NAMALWA (cell line): Measurements from ENCODE around the gene TNFSF9.
"Not testable (repeated sequence)": the region's sequence is repeated elsewhere in the genome, so short reads cannot be mapped to it uniquely, and the experiment has no call there.

Experiments
- DNase-seq: peaks from one replicate; pipeline ENCODE4 v3.0.0-alpha.2; 2015; ENCODE audit warnings: low spot score

The TNFSF9 gene

DNA sequence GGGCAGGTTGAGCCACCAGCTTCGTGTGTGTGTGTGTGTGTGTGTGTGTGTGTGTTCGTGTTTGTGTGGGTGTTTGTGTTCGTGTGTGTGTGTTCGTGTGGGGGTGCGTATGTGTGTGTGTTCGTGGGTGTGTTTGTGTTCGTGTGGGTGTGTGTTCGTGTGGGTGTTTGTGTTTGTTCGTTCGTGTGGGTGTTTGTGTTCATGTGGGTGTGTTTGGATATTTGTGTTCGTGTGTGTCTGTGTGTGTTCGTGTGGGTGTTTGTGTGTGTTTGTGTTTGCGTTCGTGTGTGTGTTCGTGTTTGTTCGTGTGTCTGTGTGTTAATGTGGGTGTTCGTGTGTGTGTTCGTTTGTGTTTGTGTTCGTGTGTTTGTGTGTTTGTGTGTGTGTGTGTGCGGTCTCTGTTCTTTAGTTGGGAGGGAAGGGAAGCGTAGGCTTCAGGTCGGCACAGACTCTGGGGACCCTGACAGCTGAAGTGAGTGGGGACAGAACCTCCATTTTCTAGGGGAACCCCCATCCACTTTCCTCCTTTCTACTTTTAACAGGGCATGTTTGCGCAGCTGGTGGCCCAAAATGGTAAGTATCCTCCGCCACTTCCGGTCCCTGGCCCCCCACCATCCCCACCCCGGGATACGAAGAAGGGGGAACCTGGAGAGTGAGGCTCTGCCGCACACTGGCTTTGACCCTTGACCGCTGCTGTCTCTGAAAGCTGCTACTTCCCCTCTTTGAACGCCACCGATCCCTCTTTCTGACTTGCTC lies 1.6 kb downstream of the TNFSF9 start:
- DNase-seq = peak; percentile 64

DNA sequence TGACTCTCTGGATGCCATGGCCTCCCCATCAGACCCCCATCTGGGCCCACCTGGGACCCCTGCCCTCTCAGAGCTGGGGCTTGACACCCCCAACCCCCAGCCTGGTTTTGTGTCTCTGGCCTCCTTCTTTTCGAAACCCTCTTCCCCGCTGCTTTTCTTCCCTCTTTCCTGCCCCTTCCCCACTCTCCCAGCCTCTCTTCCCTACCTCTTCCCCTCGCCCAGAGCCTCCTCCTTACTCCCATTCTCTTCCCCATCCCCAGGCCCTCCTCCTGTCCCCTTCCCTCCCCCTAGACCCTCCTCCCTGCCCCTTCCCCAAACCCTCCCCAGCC lies 2.1 kb downstream of the TNFSF9 start:
- no peak for DNase-seq

DNA sequence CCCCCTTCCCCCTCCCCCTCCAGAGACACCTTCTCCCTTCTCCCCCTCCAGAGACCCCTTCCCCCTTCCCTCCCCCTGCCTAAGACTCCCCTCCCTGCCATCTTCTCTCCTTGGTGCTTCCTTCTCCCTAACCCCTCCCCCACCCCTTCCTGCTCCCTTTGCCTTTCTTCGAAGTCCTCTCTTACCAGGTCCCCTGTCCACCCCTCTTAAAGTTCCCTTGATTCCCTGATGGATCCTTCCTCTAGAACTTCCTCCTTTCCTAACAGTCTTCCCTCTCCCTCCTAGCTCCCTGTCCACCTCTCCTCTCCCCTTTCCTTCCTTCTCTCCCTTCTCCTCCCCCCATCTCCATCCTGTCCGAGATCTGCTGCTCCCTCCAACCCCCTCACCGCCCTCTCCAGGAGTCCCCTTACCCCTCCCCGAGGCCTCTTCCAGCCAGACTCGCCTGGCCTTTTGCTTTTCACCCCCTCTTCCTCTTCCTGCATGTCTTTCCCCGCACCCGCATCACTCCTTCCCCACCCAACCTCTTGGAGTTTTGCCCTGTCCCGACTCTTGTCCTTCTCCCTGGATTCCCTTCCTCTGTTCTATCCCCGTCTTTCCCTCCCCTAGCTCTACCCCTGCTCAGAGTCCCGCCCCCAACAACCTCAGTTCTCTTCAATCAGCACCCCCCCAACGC lies 3.1 kb downstream of the TNFSF9 start:
- no peak for DNase-seq

DNA sequence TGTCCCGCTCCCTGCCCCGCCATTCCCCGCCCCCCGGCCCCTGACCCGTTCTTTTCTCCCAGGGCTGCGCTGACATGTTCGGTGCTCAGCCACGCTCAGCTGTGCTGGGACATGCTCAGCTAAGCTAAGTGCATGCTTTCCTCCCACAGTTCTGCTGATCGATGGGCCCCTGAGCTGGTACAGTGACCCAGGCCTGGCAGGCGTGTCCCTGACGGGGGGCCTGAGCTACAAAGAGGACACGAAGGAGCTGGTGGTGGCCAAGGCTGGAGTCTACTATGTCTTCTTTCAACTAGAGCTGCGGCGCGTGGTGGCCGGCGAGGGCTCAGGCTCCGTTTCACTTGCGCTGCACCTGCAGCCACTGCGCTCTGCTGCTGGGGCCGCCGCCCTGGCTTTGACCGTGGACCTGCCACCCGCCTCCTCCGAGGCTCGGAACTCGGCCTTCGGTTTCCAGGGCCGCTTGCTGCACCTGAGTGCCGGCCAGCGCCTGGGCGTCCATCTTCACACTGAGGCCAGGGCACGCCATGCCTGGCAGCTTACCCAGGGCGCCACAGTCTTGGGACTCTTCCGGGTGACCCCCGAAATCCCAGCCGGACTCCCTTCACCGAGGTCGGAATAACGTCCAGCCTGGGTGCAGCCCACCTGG lies 3.7 kb downstream of the TNFSF9 start:
- no peak for DNase-seq

DNA sequence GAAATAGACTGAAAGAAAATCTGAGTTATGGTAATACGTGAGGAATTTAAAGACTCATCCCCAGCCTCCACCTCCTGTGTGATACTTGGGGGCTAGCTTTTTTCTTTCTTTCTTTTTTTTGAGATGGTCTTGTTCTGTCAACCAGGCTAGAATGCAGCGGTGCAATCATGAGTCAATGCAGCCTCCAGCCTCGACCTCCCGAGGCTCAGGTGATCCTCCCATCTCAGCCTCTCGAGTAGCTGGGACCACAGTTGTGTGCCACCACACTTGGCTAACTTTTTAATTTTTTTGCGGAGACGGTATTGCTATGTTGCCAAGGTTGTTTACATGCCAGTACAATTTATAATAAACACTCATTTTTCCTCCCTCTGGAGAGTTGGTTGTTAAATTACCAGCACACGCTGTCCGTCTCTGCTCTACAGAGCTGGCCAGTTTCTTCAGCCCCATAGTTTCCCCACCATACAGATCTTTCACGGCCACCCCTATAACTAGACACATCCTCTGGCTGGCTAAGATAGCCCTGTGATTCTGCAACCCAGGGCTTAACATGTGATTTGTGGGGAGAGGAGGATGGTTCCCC lies 4.8 kb downstream of the TNFSF9 start:
- DNase-seq = no peak

DNA sequence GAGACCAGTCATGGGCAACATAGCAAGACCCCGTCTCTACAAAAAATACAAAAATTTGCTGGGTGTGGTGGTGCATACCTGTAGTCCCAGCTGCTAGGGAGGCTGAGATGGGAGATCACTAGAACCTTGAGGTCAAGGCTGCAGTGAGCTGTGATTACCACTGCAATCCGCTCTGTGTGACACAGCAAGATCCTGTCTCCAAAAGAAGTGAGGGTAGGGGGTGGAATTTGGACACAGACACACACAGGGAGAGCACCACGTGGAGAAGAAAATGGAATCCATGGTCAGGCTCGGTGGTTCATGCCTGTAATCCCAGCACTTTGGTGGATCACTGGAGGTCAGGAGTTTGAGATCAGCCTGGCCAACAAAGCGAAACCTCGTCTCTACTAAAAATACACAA lies 8.7 kb downstream of the TNFSF9 start:
- no peak for DNase-seq

DNA sequence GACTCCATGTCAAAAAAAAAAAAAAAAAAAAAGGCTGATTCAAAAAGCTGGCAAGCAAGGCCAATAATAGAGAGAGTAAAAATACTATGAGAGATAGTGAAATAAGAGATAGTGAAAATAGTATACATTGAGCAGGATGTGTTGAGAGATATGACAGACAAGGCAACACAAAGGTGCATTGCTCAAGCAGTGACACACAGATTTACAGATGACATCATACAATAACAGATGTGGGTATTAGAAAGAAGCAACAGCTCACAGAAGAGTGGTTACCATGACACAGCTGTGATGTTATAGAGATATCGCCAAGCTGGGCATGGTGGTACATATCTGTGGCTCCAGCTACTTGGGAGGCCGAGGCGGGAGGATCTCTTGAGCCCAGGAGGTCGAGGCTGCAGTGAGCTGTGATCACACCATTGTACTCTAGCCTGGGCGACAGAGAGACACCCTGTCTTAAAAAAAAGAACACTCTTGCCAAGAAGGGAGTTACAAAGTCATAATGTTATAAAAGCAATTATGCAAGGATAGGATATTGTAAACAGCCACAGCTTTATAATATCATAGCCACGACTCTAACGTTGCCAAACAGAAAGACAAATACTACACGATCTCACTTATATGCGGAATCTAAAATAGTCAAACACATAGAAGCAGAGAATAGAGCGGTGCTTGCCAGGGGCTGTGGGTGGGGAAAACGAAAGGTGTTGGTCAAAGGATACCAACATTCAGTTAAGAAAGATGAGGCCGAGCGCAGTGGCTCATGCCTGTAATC lies 10.3 kb downstream of the TNFSF9 start:
- peak; percentile 58 for DNase-seq

DNA sequence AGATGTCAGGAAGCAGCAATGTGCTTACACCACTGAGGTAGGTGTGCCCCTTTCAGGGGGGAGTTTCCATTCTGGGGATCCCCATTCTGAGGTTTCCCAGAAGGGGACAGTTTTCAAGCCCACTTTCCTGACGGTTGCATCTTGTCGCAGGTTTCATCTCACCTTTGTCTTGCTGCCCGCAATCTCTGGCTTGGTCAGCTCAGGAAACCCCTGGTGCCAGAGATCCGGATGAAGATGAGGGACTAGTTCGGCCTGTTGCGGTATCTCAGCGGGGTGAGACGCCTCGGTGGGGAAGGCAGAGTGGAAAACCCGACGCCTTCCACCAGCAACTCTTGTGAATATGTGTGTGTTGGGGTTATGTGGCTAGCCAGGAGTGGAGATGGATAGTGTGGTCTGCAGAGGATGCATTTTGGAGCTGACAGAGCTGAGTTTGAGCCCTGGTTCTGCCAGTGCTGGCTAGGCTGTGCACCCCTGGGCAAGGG lies 13.1 kb downstream of the TNFSF9 start:
- DNase-seq = no peak

DNA sequence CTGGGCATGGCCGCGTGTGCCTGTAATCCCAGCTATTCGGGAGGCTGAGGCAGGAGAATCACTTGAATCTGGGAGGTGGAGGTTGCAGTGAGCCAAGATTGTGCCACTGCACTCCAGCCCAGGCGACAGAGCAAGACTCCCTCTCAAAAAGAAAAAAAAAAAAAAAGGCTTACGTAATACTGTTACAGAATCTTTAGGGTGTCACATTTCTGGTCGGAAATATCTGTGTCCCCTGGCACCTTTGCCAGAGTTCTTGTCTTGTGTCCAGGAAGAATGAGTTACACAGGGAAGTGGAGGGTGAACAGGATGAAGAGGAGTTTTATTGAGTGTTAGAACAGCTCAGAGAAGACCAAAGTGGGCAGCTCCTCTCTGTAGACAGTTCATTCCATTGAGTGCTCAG lies 19.9 kb downstream of the TNFSF9 start:
- DNase-seq = not testable (repeated sequence)

DNA sequence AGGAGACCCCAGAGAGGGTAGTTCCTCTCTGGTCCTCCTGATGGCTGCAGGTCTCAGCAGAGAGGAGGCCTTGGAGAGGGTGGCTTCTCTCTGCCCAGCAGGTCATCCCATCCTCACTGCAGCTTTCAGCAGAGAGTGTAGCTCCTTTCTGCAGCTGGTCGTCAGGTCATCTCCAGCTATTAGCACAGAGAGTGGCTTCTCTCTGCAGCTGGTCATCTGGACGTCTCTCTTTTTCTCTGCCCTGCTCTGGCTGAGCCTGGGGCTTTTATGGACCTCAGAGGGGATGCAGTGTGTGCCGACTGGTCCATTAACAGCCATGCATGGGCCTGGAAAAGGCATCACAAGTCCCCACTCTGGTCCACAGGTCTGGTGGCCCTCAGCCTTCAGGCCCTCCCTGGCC lies 20.3 kb downstream of the TNFSF9 start:
- DNase-seq = no peak

DNA sequence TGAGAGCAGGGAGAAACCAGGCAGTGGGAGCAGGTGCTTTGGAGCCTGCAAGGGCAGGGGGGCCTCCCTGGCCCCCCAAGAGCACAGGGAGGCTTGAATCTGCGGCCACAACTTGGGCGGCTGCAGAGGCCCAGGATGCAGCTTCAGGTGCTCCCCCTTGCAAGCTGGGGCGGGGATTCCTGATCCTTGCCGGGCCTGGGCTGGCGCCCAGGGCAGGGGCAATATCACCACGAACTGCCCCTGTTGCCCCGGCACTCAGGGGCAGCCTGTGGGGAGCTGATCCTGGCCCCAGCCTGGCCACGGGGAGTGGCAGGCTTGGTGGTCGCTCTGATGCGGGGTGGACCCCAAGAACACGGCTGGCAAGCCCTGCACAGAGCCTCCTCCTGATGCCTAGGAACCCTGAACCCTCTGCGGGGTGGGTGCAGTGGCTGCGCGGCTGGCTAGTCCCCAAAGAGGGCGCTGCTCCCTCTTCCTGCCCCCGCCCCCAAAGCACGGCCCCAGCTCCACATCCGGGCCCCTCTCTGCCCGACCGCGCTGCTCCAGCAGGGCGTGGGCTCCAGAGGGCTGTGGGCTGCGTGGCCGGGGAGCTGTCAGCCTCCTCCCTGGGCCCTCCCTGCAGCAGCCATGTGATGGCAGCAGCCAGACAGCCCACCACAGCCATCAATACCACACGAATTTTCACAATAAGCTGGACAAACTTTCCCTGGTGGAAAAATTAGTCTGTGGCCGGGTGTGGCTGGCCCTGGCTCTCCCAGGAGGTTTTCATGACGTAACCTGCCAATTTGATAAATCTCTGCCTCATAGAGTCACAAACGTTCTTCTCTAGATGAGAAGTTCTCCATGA lies 21.0 kb downstream of the TNFSF9 start:
- DNase-seq = no peak

DNA sequence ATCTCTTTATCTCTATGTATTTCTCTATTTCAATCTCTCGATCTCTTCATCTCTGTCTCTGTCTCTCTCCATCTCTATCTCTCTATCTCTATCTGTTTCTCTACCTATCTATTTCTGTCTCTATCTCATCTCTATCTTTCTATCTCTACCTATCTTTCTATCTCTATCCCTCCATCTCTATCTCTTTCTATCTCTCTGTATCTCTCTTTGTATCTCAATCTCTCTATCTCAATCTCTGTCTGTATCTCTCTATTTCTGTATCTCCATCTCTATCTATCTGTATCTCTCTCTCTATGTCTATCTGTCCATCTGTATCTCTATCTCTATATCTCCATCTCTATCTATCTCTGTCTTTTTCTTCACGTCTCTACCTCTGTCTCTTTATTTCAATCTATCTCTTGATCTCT lies 25.2 kb downstream of the TNFSF9 start:
- DNase-seq = no peak

DNA sequence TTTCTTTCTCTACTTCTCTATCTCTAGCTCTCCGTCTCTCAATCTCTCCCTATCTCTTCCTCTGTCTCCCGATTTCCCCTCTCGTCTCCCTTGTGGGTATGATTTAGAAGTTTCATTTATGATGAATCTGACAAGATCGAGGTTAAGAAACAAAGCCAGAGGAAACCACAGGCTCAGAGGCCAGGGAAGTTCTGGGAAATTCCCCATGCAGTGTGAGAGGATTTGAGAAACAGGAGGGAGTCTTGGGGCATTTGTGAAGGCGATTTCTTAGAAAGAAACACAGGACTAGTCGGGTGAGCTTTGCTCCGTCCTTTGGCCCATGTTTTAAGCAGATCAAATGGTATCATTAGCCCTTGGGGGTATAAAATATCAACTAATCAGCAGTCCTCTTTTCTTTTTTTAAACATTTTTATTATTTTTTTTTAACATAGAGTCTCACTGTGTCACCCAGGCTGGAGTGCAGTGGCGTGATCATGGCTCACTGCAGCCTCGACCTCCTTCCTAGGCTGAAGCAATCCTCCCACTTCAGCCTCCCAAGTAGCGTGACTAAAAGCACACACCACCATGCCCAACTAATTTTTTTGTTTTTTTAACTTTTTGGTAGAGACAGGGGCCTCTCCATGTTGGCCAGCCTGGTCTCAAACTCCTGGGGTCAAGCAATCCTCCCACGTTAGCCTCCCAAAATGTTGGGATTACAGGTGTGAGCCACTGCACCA lies 25.8 kb downstream of the TNFSF9 start:
- no peak for DNase-seq

DNA sequence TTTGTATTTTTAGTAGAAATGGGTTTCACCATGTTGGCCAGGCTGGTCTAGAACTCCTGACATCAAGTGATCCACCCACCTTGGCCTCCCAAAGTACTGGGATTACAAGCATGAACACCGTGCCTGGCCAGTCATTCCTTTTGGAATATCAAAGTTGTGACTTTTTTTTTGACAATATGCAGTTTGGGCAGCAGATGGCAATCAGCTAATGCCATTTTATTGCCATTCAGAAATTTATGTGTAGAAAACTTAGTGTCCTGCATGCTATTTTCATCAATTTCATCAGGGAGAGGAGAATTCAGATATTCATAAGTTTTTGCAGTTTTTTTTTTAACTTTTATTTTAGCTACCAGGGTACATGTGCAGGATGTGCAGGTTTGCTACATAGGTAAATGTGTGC lies 31.6 kb downstream of the TNFSF9 start:
- DNase-seq = not testable (repeated sequence)

DNA sequence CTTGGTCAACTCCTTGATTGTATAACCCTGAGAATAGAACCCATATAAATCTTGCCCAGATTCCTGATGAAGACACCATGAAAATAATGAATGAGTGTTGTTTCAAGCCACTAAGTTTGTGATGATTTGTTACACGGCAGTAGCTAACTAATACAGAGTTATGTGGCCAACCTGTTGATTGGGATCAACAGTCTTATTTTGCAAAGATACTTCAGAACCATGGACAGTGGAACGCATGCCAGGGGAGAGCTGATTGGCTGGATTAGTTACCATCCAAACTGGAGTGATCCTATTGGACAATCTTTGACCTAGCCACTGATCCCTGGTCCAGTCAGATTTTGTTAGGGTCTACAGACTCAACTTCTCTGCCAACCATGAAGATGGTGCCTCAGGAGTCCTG lies 33.6 kb downstream of the TNFSF9 start:
- peak; percentile 81 for DNase-seq

DNA sequence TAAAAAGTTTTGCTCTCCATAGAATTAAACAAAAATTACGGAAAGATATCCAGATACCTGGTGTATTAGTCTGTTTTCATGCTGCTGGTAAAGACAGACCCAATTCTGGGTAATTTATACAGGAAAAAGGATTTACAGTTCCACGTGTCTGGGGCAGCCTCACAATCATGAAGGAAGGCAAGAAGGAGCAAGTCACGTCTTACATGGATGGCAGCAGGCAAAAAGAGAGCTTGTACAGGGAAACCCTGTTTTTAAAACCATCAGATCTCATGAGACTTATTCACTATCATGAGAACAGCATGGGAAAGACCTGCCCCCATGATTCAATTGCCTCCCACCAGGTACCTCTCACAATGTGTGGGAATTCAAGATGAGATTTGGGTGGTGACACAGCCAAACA lies 35.9 kb downstream of the TNFSF9 start:
- DNase-seq = not testable (repeated sequence)

DNA sequence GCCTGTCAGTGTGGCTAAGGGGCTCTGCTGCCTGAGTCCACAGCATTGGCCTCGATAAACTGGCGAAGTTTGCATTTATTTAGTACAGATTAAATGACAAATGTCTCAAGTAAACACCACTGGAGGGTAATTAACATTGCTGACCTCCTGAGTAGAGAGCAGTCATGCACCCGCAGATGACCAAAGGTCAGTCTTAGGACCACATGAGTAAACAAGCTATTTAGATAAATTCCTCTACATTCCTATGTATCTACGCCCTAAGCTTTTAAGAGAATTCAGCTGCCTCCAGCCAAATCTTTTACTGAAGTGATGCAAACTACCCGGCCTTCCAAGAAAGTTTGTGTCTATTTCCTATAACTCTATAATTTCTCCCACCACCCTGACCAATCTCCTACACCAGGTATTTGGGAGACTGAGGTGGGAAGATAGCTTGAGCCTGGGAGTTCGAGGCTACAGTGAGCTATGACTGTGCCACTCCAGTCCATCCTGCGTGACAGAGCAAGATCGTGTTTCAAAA lies 37.2 kb downstream of the TNFSF9 start:
- DNase-seq = no peak

DNA sequence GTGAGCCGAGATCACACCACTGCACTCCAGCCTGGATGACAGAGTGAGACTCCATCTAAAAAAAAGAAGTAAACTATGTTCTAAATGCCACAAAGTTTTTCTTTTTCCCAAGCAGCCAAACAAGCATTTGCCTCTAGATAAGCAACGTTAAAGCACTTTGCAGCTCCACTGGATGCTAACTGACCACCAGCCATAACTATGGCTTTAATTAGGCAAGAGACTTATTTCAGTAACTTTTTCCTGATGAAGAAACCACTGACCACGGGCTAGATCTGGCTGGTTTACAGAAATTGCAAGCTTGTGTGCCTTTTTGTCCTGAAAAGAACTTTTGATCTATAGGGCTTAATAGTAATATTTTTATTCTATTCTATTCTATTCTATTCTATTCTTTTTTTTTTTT lies 38.0 kb downstream of the TNFSF9 start:
- no peak for DNase-seq

DNA sequence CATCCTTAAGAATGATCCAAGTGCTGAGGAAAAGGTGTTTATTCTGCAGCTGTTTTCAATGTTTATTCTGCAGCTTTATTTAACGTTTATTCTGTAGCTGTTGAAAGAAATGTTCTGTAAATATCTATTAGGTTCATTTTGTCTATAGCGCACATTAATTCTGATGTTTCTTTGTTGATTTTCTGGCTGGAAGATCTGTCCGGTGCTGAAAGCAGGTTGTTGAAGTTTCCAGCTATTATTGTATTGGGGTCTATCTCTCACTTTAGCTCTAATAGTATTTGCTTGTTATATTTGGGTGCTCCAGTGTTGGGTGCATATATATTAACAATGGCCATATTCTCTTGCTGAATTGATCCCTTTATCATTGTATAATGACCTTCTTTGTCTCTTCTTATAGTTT lies 39.9 kb downstream of the TNFSF9 start:
- no peak for DNase-seq

DNA sequence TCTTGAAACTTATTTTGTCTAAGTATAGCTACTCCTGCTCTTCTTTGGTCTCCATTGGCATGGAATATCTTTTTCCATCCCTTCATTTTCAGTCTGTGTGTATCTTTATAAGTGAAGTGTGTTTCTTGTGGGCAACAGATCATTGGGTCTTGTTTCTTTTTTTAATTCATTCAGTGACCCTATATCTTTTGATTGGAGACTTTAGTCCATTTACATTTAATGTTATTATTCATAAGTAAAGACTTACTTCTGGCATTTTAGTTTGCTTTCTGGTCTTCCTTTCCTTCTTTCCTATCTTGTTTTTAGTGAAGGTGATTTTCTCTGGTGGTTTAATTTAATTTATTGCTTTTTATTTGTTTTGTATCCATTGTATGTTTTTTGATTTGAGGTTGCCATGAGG lies 40.3 kb downstream of the TNFSF9 start:
- no peak for DNase-seq
